Sigmoid colon (tissue), 7 donors: ENCODE measurements around the gene FGF21. TPM values are rescaled to one million over a fixed set of nuclear protein-coding genes. Genes with fewer than 3 reads are reported as not detected.

Experiments
- DNase-seq: peaks from one replicate; pipeline ENCODE4 v3.0.0-alpha.2; 2019
- H3K27ac ChIP-seq, 4 donors: fragments of 200-600 bp; sonication (generic); one replicate each; pipeline ENCODE4 v1.5.1; 2016 to 2019; ENCODE audit warnings: mild to moderate bottlenecking in 1 of 4
- H3K27me3 ChIP-seq, 3 donors: fragments of 200-600 bp; sonication (generic); one replicate each; pipeline ENCODE4 v1.5.1; 2019; ENCODE audit warnings: mild to moderate bottlenecking in 1 of 3
- H3K36me3 ChIP-seq, 4 donors: fragments of 200-600 bp; sonication (generic); one replicate each; pipeline ENCODE4 v1.5.1; 2016 to 2019
- H3K4me1 ChIP-seq, 4 donors: fragments of 200-600 bp; sonication (generic); one replicate each; pipeline ENCODE4 v1.5.1; 2017 to 2019
- H3K4me3 ChIP-seq, 4 donors: fragments of 200-600 bp; sonication (generic); one replicate each; pipeline ENCODE4 v1.5.1; 2017 to 2019; ENCODE audit warnings: mild to moderate bottlenecking in 2 of 4, moderate library complexity in 1 of 4
- H3K9me3 ChIP-seq, 4 donors: fragments of 200-600 bp in 3 of 4; sonication (generic) in 3 of 4; one replicate each; pipeline versions ENCODE4 v1.5.1 to v1.6.1; 2013 to 2019
- CTCF ChIP-seq, 4 experiments: fragments of 450-650 bp in 3 of 4; fragments of 200-600 bp in 1 of 4; IDR thresholded peaks; one replicate each; pipeline ENCODE4 v1.5.1; 2016 to 2019; ENCODE audit warnings: antibody characterized with exemption in 4 of 4, mild to moderate bottlenecking in 3 of 4, moderate library complexity in 2 of 4
- EP300 ChIP-seq, 4 donors: sonication (generic); formaldehyde crosslinking; IDR thresholded peaks; one replicate each; pipeline ENCODE4 v1.6.1; 2017; ENCODE audit warnings: antibody characterized with exemption in 4 of 4
- POLR2A ChIP-seq, 2 donors: fragments of 450-650 bp; IDR thresholded peaks; one replicate each; pipeline ENCODE4 v1.6.1; 2016; ENCODE audit warnings: antibody characterized with exemption in 2 of 2, mild to moderate bottlenecking in 2 of 2, moderate library complexity in 2 of 2
- POLR2AphosphoS5 ChIP-seq, 4 donors: sonication (generic); formaldehyde crosslinking; IDR thresholded peaks; one replicate each; pipeline ENCODE4 v1.6.1; 2017; ENCODE audit warnings: antibody characterized with exemption in 4 of 4
- WGBS, 2 donors: extraction: QIAGEN DNeasy Blood & Tissue Kit; methylation state at CpG; one replicate each; pipeline ENCODE4 v1.1.7; 2013; 5-methylcytosine and 5-hydroxymethylcytosine counted together
- intact Hi-C: fragments of 100-400 bp; cut with DNase I; formaldehyde crosslinking; loops from one replicate; pipeline ENCODE4 v1.15.1; 2023
- polyA plus RNA-seq, 3 donors: library from polyadenylated mRNA; stranded (reverse); fragments of 200-250 nt; gene quantifications; one replicate each; pipeline ENCODE4 v1.2.3, GENCODE V29; 2013
- total RNA-seq, 4 donors: library from RNA; depleted of rRNA; stranded (reverse); fragments of >200 nt; gene quantifications; one replicate each; pipeline ENCODE4 v1.1.0, GENCODE V29; 2016
- donor health status: healthy with polysubstance abuse.
- donor health status: Bipolar disorder and iron deficiency.
- donor health status: healthy.

Gene FGF21
- total and polyA plus RNA-seq, 7 donors, result not detected

- Histone ChIP-seq H3K27ac (peak overlapping the region; percentile 86 to 90 (median 87)), H3K4me3 (no peak overlapping the region), H3K36me3 (peaks cover 0 to 14% (median 0%) of the 10 kb centered on the region in 4 donors), H3K4me1 (peaks cover 0 to 21% (median 20%) of the 10 kb centered on the region in 4 donors), H3K9me3 (no peaks in the 10 kb centered on the region), H3K27me3 (no peaks in the 10 kb centered on the region)
- TF ChIP-seq POLR2AphosphoS5 (IDR thresholded peaks at IDR 0.05), result peak in 1 of 4 donors; percentile 10
- TF ChIP-seq POLR2A (IDR thresholded peaks at IDR 0.05), result no peak
- intact Hi-C loops, result loop anchor here (1.0 to 5.0 kb wide), 3 partner anchors 15 to 167 kb away; partner anchors contain the start of genes BCAT2 and HSD17B14
- DNase-seq, result peak; percentile 88
- WGBS, 2 donors, result 54 to 65% methylated on average over 2 of the region's 2 CpGs
Measured at GRCh38 chr19:48795685-48796070, 40.4 kb downstream of the FGF21 start.

- Histone ChIP-seq H3K4me1 (peaks cover 0 to 21% (median 20%) of the 10 kb centered on the region in 4 donors), H3K9me3 (no peaks in the 10 kb centered on the region), H3K36me3 (peaks cover 0 to 14% (median 0%) of the 10 kb centered on the region in 4 donors), H3K27ac (peak overlapping the region; percentile 86 to 90 (median 87)), H3K27me3 (no peaks in the 10 kb centered on the region), H3K4me3 (no peak overlapping the region)
- no peak for TF ChIP-seq CTCF (IDR thresholded peaks at IDR 0.05)
- TF ChIP-seq POLR2A (IDR thresholded peaks at IDR 0.05), result no peak
- no peak for TF ChIP-seq EP300 (IDR thresholded peaks at IDR 0.05)
- no peak for TF ChIP-seq POLR2AphosphoS5 (IDR thresholded peaks at IDR 0.05)
- no peak for DNase-seq
- 91 to 93% methylated on average over 20 of the region's 20 CpGs for WGBS, 2 donors
- intact Hi-C loops, result loop anchor here (5.0 kb wide), 1 partner anchor 166 kb away; no protein-coding TSS in a partner anchor
Measured at GRCh38 chr19:48796298-48797083, 41.2 kb downstream of the FGF21 start.

GRCh38 chr19:48797103-48797502 is 41.8 kb downstream of the FGF21 start:
- no peak overlapping the region for H3K4me3 ChIP-seq
- peak overlapping the region in 1 of 4 donors; percentile 87 for H3K27ac ChIP-seq
- WGBS, 2 donors, result 91% methylated on average over 7 of the region's 7 CpGs
- intact Hi-C loops, result loop anchor here (5.0 kb wide), 1 partner anchor 165 kb away; no protein-coding TSS in a partner anchor
- no peaks in the 10 kb centered on the region for H3K27me3 ChIP-seq
- H3K9me3 ChIP-seq, result no peaks in the 10 kb centered on the region
- TF ChIP-seq CTCF (IDR thresholded peaks at IDR 0.05), result no peak
- no peak for TF ChIP-seq POLR2A (IDR thresholded peaks at IDR 0.05)
- TF ChIP-seq POLR2AphosphoS5 (IDR thresholded peaks at IDR 0.05), result no peak
- no peak for TF ChIP-seq EP300 (IDR thresholded peaks at IDR 0.05)
- peaks cover 0 to 21% (median 20%) of the 10 kb centered on the region in 4 donors for H3K4me1 ChIP-seq
- DNase-seq, result no peak
- peaks cover 0 to 14% (median 0%) of the 10 kb centered on the region in 4 donors for H3K36me3 ChIP-seq

- 65 to 89% methylated on average over 6 of the region's 6 CpGs for WGBS, 2 donors
- Histone ChIP-seq H3K27me3 (no peaks in the 10 kb centered on the region), H3K9me3 (no peaks in the 10 kb centered on the region), H3K36me3 (peaks cover 0 to 14% (median 0%) of the 10 kb centered on the region in 4 donors), H3K4me3 (no peak overlapping the region), H3K27ac (no peak overlapping the region), H3K4me1 (peaks cover 0 to 21% (median 20%) of the 10 kb centered on the region in 4 donors)
- TF ChIP-seq EP300 (IDR thresholded peaks at IDR 0.05) (no peak), CTCF (IDR thresholded peaks at IDR 0.05) (no peak), POLR2A (IDR thresholded peaks at IDR 0.05) (no peak), POLR2AphosphoS5 (IDR thresholded peaks at IDR 0.05) (no peak)
- intact Hi-C loops, result loop anchor here (5.0 kb wide), 1 partner anchor 163 kb away; no protein-coding TSS in a partner anchor
- DNase-seq, result no peak
Measured at GRCh38 chr19:48798937-48799336, 43.6 kb downstream of the FGF21 start.
